HG03439 (cell line): ENCODE measurements around the gene RBPJL.

ENCODE experiments used
- ATAC-seq: cut with Tn5 transposase; IDR thresholded peaks from one replicate; pipeline ENCODE4 v1.9.1; 2021; ENCODE audit warnings: mild to moderate bottlenecking, moderate library complexity; ENCODE audit not compliant: unreplicated experiment

The RBPJL gene

GRCh38 chr20:45306431-45306982 is at the start of gene RBPJL:
RBPJL (plus strand) TSS chr20:45306840; CDS start chr20:45306923, 83 bp downstream.
- no peak for ATAC-seq

DNA sequence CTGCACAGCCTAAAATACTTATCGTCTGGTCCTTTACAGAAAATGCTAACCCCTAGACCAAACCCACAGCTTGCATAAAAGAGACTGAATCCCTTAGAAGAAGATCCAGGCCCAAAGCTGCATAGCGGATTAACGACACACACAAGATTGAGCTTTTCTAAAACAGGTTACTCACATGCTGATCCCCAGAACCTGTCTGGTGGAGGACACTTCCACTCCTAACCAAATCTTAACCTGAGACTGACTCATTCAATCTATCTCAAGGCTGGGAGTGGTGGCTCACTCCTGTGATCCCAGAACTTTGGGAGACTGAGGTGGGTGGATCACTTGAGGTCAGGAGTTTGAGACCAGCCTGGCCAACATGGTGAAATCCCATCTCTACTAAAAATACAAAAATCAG is 49.5 kb upstream of the RBPJL start:
- no peak for ATAC-seq

- no peak for ATAC-seq
Measured at GRCh38 chr20:45257711-45258110, 48.9 kb upstream of the RBPJL start.

GRCh38 chr20:45258259-45258658 is 48.4 kb upstream of the RBPJL start:
- ATAC-seq, result no peak

- no peak for ATAC-seq
Measured at GRCh38 chr20:45258664-45259063, 48.0 kb upstream of the RBPJL start.

GRCh38 chr20:45263556-45264266 is 42.9 kb upstream of the RBPJL start:
- ATAC-seq, result no peak

DNA sequence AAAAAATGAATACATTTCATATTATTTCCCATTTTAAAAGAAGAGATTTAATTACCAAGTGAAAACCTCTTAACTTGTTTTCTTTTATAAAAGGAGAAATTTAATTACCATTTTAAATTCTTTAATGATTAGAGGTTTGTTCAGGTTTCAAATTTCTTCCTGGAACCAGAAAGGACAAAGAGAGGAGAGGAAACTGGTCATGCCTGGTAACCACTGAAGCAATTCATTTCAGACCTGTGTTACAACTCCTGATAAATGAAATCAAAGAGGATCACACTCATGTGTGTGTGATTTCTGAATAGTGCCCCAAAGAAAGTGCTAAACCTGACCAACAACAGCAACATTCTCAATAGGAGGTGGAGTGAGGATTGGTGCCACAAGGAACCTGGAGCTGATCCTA is 39.7 kb upstream of the RBPJL start:
- no peak for ATAC-seq

GRCh38 chr20:45268531-45268930 is 38.1 kb upstream of the RBPJL start:
- ATAC-seq, result no peak

- ATAC-seq, result no peak
Measured at GRCh38 chr20:45269056-45269455, 37.6 kb upstream of the RBPJL start.

DNA sequence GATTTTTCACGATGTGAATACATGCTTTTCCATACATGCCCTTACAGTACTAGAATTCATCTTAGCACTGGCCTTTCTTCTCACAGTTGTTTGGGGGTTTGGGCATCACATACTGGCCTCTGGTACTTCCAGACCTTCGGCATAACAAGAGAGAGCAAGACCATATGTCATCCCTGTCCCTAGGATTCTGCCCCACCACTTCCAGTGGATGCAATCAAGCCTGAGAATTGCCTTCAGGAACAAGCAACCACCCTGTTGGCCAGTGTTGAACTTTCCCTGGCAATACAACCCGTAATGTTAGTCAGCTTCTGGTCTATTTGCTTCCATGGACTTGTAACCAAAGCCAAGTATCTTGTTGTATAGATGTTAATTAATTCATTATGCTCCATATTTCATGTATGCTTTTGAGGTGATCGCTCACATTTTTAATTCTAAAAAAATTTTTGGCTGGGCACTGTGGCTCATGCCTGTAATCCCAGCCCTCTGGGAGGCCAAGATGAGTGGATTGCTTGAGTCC is 36.8 kb upstream of the RBPJL start:
- ATAC-seq, result no peak

- no peak for ATAC-seq
Measured at GRCh38 chr20:45275338-45275737, 31.3 kb upstream of the RBPJL start.

DNA sequence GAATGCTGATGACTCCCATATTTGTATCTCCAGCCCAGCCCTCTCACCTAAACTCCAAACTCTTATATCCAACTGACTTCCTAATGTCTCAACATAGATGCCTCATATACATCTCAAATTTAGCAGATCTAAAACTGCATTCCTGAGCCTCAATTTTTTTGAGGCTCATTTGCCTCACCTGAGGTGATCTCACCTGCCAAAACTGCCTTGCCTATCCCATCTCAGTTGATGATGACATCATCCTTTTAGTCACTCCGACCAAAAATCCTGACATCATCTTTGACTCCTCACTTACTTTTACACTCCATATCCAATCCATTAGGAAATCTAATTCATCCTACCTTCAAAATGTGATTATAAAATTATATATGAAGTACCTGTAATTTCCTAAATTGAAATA is 26.6 kb upstream of the RBPJL start:
- no peak for ATAC-seq

DNA sequence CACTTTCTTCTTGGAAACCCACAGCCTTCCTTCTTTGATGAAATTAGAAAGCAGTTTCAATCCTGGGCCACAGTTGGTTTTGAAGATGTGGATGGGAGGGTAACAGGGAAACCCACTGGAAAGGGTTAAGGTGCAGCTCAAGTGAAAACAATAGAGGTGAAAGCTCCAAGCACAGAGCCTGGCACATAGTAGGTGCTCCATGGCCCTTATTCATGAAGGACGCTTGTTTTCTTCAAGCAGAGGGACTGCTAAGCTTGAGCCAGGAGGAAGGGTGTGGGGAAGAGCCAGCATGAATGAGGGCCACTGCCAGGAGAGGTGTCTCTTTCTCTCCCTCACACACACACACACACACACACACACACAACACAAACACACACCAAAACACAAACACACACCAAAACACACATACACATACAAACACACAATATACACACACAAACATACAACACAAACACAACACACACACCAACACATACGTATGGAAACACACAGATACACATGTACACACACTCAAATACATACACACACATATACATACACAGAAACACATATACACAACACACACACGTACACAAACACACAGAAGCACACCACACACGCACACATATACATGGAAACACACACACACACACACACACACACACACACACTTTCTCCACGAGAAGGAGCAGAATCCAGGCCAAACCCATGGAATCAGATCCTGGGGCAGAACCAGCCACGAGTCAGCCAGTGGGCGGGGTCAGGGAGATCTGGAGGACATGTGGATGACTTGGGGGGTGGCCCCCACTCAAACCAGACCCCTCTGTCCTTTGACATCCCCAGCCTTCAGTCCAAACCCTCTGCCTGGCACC is 23.7 kb upstream of the RBPJL start:
- no peak for ATAC-seq

DNA sequence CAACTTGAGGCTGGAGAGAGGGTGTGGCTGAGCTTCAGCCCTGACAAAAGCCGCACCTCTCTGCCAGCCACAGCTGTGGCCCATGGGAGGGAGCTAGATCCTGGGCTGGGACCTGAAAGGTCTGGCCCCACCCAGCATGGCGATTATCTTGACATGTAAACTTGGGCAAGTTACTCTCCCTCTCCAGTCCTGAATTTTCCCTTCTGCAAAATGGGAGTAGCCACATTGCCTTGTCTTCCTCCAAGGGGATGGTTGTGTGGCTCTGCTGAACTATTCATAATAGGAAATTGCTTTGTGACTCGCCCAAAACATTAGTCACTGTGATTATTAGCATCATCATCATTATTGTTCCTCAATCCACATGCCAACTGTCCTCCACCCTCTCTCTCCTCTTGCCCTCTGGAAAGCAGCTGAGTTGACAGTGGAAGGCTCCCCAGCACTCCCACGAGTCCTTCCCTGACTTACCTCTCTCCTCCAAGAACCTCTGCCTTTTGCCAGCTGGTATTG is 23.0 kb upstream of the RBPJL start:
- no peak for ATAC-seq

GRCh38 chr20:45288376-45288775 is 18.3 kb upstream of the RBPJL start:
- ATAC-seq, result no peak

- no peak for ATAC-seq
Measured at GRCh38 chr20:45288860-45289259, 17.8 kb upstream of the RBPJL start.

GRCh38 chr20:45289942-45290676 is 16.5 kb upstream of the RBPJL start:
- no peak for ATAC-seq

DNA sequence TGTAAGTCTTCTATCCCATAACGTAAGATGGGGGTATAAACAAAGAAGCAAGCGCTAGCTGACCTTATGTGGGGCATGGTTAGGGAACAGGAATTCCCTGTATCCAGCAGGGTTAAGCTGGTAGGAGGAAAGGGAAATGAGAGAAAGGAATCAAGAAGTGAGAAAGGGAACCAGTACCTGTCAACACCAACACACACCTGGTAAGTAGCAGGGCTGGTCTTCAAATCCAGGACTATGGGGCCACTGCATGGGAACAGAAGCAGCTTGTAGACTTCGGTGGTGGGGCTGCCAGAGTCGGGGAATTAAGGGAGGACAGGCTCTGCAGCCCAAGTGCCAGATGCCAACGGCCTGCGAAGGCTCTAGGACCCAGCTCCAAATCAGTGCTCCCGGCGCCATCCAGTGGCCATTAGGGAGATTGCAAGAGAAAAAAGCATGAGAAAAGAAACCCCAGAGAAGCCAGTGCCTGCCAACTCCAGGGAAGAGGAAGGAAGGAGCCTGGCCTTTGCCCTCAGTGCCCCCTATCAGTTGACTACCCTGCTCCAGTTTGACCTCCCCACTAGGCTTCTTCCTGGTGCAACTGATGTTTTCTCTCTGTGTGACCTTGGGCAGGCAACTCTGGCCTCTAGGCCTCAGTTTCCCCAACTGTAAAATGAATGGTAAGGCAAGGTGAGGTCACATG is 15.8 kb upstream of the RBPJL start:
- ATAC-seq, result no peak

DNA sequence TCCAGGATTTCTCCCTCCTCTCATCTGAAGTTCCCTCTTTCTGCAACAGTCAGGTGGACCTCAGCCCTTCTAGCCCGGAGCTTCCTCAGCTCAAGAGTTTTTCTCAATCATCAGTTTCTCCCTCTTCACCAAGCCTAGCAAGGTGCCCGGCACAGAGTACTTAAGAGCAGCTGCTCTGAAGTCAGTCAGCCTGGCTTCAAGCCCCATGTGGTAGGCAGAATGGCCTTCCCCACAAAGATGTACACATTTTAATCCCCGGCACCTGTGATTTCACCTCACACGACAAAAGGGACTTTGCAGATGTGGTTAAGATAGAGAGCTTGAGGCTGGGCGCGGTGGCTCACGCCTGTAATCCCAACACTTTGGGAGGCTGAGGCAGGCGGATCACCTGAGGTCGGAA is 15.1 kb upstream of the RBPJL start:
- no peak for ATAC-seq

GRCh38 chr20:45292343-45292742 is 14.3 kb upstream of the RBPJL start:
- no peak for ATAC-seq
